ENCODE data around the gene ASB13. TPM values are rescaled to one million over a fixed set of nuclear protein-coding genes. Genes with fewer than 3 reads are reported as not detected.

ASB13 gene
- total and polyA plus RNA-seq, 2 donors (not counting 1 experiment from before 2014, with no cell fraction given) = 2.5 to 4.4 TPM

DNA sequence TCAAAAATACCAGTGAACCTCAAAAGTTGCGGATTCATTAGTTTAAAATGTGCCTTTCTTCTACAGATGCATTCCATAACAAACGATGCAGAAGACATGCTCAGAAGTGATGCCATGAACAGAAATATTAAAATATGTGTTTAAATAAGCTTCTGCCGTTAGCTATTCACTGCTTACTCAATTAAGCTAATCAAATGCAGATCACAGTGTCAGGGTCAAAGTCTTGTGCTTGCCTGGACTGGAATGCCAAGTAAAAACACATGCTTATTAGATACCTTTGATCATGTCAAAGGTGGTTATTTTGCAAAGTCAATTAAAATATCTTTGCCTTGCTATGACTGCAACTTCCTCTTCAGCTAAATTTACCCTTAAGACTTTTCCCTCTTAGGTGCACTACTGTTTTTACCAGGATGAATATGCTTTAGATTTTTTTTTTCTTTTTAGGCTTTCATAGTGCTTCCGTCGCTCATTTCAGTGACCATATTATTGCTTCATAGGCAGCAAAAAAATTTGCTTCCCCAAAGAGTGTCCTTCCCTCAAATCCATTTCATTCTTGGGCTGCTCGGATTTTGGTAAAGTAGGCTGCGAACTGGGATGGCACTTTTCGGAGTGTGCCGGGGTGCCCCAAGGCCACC is 905 bp downstream of the ASB13 start:
- H3K4me3 ChIP-seq (ENCODE audit: control extremely low read depth in 1 of 5, extremely low read depth in 1 of 5, insufficient read depth in 1 of 5, low read depth in 2 of 5, low read length in 4 of 5) = peak overlapping the region; percentile 45 to 80 (median 68)

More for the DNA sequence above, 905 bp downstream of the ASB13 start:
- Histone ChIP-seq H3K79me2 (ENCODE audit: control insufficient read depth, insufficient read depth, low read length) (no peaks in the 10 kb centered on the region), H3K9ac (ENCODE audit: low read length) (peak overlapping the region; percentile 76), H2AFZ (ENCODE audit: insufficient read depth, low read depth, low read length, poor library complexity, severe bottlenecking) (peak overlapping the region; percentile 87), H3K4me2 (replicated peaks; ENCODE audit: low read depth, low read length, poor library complexity, severe bottlenecking) (peak overlapping the region; percentile 87), H3K27ac (ENCODE audit: low read length in 2 of 2) (no peak overlapping the region), H4K20me1 (ENCODE audit: control insufficient read depth, insufficient read depth, low read length, poor library complexity, severe bottlenecking) (no peaks in the 10 kb centered on the region), H3K36me3 (replicated peaks in 1 of 2; ENCODE audit: control extremely low read depth in 1 of 2, control insufficient read depth in 1 of 2, extremely low read depth in 1 of 2, insufficient read depth in 2 of 2, low read length in 1 of 2) (no peaks in the 10 kb centered on the region), H3K27me3 (replicated peaks in 1 of 4; ENCODE audit: control extremely low read depth in 1 of 4, control insufficient read depth in 3 of 4, insufficient read depth in 4 of 4, low read length in 3 of 4) (no peaks in the 10 kb centered on the region), H3K9me3 (ENCODE audit: control extremely low read depth in 1 of 3, control insufficient read depth in 2 of 3, insufficient read depth in 1 of 3, low read length in 2 of 3) (no peaks in the 10 kb centered on the region), H3K4me1 (ENCODE audit: control insufficient read depth in 2 of 2, insufficient read depth in 2 of 2, low read length in 2 of 2) (peaks cover 14 to 15% of the 10 kb centered on the region in 2 donors)
- WGBS (ENCODE audit: insufficient coverage) = 0% methylated on average over 5 of the region's 9 CpGs
- intact Hi-C loops (cut with micrococcal nuclease) = no loop called here
- POLR2A ChIA-PET = no interaction called here
- CTCF ChIA-PET = interaction anchor here (1.1 to 1.8 kb wide), 3 partner anchors 12 to 42 kb away, joined by 3 to 5 read pairs (median 5); no protein-coding TSS in a partner anchor
- Mint-ChIP-seq H3K4me1 (peaks cover 23% of the 10 kb centered on the region), H3K27me3 (peaks cover 4% of the 10 kb centered on the region), H3K4me3 (peak overlapping the region; percentile 90), H3K27ac (peak overlapping the region; percentile 32), H3K9me3 (ENCODE audit: insufficient read depth) (no peaks in the 10 kb centered on the region)
- no peak for DNase-seq
- TF ChIP-seq EZH2 (IDR thresholded peaks at IDR 0.05; ENCODE audit: borderline replicate concordance, insufficient read depth, low read depth, low read length, poor library complexity, severe bottlenecking) = no peak
- TF ChIP-seq, protein P1, sequence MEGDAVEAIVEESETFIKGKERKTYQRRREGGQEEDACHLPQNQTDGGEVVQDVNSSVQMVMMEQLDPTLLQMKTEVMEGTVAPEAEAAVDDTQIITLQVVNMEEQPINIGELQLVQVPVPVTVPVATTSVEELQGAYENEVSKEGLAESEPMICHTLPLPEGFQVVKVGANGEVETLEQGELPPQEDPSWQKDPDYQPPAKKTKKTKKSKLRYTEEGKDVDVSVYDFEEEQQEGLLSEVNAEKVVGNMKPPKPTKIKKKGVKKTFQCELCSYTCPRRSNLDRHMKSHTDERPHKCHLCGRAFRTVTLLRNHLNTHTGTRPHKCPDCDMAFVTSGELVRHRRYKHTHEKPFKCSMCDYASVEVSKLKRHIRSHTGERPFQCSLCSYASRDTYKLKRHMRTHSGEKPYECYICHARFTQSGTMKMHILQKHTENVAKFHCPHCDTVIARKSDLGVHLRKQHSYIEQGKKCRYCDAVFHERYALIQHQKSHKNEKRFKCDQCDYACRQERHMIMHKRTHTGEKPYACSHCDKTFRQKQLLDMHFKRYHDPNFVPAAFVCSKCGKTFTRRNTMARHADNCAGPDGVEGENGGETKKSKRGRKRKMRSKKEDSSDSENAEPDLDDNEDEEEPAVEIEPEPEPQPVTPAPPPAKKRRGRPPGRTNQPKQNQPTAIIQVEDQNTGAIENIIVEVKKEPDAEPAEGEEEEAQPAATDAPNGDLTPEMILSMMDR (IDR thresholded peaks at IDR 0.05) = no peak
- no peak for ATAC-seq (ENCODE audit: low read depth)
